GM19452 (cell line): ENCODE measurements around the gene MALT1.
"Not testable (repeated sequence)": the region's sequence is repeated elsewhere in the genome, so short reads cannot be mapped to it uniquely, and the experiment has no call there.

Experiments used
- ATAC-seq: cut with Tn5 transposase; IDR thresholded peaks from one replicate; pipeline ENCODE4 v1.9.1; 2021; ENCODE audit not compliant: unreplicated experiment

MALT1 gene

GRCh38 chr18:58671111-58671631 lies at the start of gene MALT1:
Gene MALT1, plus strand, starts transcription at chr18:58671465. Its CDS starts 179 bp downstream, at chr18:58671644.
- ATAC-seq: peak; percentile 74

- no peak for ATAC-seq
These were observed 47.3 kb upstream of the MALT1 start for GRCh38 chr18:58624011-58624410.

- no peak for ATAC-seq
These were observed 45.4 kb upstream of the MALT1 start for GRCh38 chr18:58625839-58626238.

GRCh38 chr18:58630071-58630470 lies 41.2 kb upstream of the MALT1 start:
- no peak for ATAC-seq

- ATAC-seq: no peak
These were observed 40.0 kb upstream of the MALT1 start for GRCh38 chr18:58631301-58631700.

GRCh38 chr18:58632552-58632951 lies 38.7 kb upstream of the MALT1 start:
- no peak for ATAC-seq

- no peak for ATAC-seq
These were observed 37.4 kb upstream of the MALT1 start for GRCh38 chr18:58633874-58634273.

- ATAC-seq: no peak
These were observed 35.4 kb upstream of the MALT1 start for GRCh38 chr18:58635891-58636290.

GRCh38 chr18:58637197-58637596 lies 34.1 kb upstream of the MALT1 start:
- no peak for ATAC-seq

- ATAC-seq: no peak
These were observed 33.3 kb upstream of the MALT1 start for GRCh38 chr18:58637946-58638345.

GRCh38 chr18:58638441-58638840 lies 32.8 kb upstream of the MALT1 start:
- no peak for ATAC-seq

- ATAC-seq: no peak
These were observed 32.0 kb upstream of the MALT1 start for GRCh38 chr18:58639237-58639636.

- ATAC-seq: peak; percentile 62
These were observed 31.4 kb upstream of the MALT1 start for GRCh38 chr18:58639751-58640427.

- no peak for ATAC-seq
These were observed 30.8 kb upstream of the MALT1 start for GRCh38 chr18:58640428-58640805.

- ATAC-seq: no peak
These were observed 30.2 kb upstream of the MALT1 start for GRCh38 chr18:58640891-58641610.

- ATAC-seq: not testable (repeated sequence)
These were observed 27.7 kb upstream of the MALT1 start for GRCh38 chr18:58643557-58643956.

GRCh38 chr18:58645398-58645797 lies 25.9 kb upstream of the MALT1 start:
- ATAC-seq: no peak

GRCh38 chr18:58646334-58646862 lies 24.9 kb upstream of the MALT1 start:
- ATAC-seq: no peak

GRCh38 chr18:58649966-58650816 lies 21.1 kb upstream of the MALT1 start:
- ATAC-seq: peak; percentile 84

GRCh38 chr18:58650830-58651229 lies 20.4 kb upstream of the MALT1 start:
- ATAC-seq: not testable (repeated sequence)

GRCh38 chr18:58653144-58653722 lies 18.0 kb upstream of the MALT1 start:
- not testable (repeated sequence) for ATAC-seq
